GM18519 (cell line): ENCODE results near the gene PSMA6.
"Not testable (repeated sequence)": the region's sequence is repeated elsewhere in the genome, so short reads cannot be mapped to it uniquely, and the experiment has no call there.

Source experiments
- ATAC-seq: cut with Tn5 transposase; IDR thresholded peaks from one replicate; pipeline ENCODE4 v1.9.1; 2021; ENCODE audit warnings: mild to moderate bottlenecking, moderate library complexity; ENCODE audit not compliant: unreplicated experiment, low FRiP score

PSMA6 gene

GRCh38 chr14:35281341-35281740 lies 10.8 kb upstream of the PSMA6 start:
- no peak for ATAC-seq

GRCh38 chr14:35284506-35284905 lies 7.7 kb upstream of the PSMA6 start:
- ATAC-seq = no peak

GRCh38 chr14:35285168-35286002 lies 6.8 kb upstream of the PSMA6 start:
- ATAC-seq = peak; percentile 68

GRCh38 chr14:35286003-35286600 lies 6.1 kb upstream of the PSMA6 start:
- no peak for ATAC-seq

GRCh38 chr14:35286707-35287106 lies 5.5 kb upstream of the PSMA6 start:
- ATAC-seq = no peak

- no peak for ATAC-seq
These were observed 4.7 kb upstream of the PSMA6 start for GRCh38 chr14:35287431-35288013.

- ATAC-seq = no peak
These were observed 2.6 kb upstream of the PSMA6 start for GRCh38 chr14:35289623-35290022.

- no peak for ATAC-seq
These were observed 784 bp downstream of the PSMA6 start for GRCh38 chr14:35292770-35293561.

GRCh38 chr14:35295845-35296161 lies 3.6 kb downstream of the PSMA6 start:
- ATAC-seq = no peak

- no peak for ATAC-seq
These were observed 4.4 kb downstream of the PSMA6 start for GRCh38 chr14:35296545-35296944.

GRCh38 chr14:35297706-35298105 lies 5.5 kb downstream of the PSMA6 start:
- no peak for ATAC-seq

- no peak for ATAC-seq
These were observed 6.2 kb downstream of the PSMA6 start for GRCh38 chr14:35298351-35298750.

- ATAC-seq = no peak
These were observed 7.5 kb downstream of the PSMA6 start for GRCh38 chr14:35299708-35300107.

- ATAC-seq = no peak
These were observed 8.0 kb downstream of the PSMA6 start for GRCh38 chr14:35300228-35300627.

- not testable (repeated sequence) for ATAC-seq
These were observed 9.2 kb downstream of the PSMA6 start for GRCh38 chr14:35301334-35301733.

GRCh38 chr14:35301735-35302528 lies 9.8 kb downstream of the PSMA6 start:
- no peak for ATAC-seq

GRCh38 chr14:35303149-35303935 lies 11.2 kb downstream of the PSMA6 start:
- no peak for ATAC-seq

- no peak for ATAC-seq
These were observed 12.8 kb downstream of the PSMA6 start for GRCh38 chr14:35304812-35305462.

GRCh38 chr14:35305633-35306032 lies 13.5 kb downstream of the PSMA6 start:
- ATAC-seq = no peak
